HG03135 (cell line): ENCODE data around the gene PPARG.
"Not testable (repeated sequence)": the region's sequence is repeated elsewhere in the genome, so short reads cannot be mapped to it uniquely, and the experiment has no call there.

ENCODE experiments used
- ATAC-seq: cut with Tn5 transposase; IDR thresholded peaks from one replicate; pipeline ENCODE4 v1.9.1; 2021; ENCODE audit warnings: mild to moderate bottlenecking, moderate library complexity; ENCODE audit not compliant: unreplicated experiment

The PPARG gene

DNA sequence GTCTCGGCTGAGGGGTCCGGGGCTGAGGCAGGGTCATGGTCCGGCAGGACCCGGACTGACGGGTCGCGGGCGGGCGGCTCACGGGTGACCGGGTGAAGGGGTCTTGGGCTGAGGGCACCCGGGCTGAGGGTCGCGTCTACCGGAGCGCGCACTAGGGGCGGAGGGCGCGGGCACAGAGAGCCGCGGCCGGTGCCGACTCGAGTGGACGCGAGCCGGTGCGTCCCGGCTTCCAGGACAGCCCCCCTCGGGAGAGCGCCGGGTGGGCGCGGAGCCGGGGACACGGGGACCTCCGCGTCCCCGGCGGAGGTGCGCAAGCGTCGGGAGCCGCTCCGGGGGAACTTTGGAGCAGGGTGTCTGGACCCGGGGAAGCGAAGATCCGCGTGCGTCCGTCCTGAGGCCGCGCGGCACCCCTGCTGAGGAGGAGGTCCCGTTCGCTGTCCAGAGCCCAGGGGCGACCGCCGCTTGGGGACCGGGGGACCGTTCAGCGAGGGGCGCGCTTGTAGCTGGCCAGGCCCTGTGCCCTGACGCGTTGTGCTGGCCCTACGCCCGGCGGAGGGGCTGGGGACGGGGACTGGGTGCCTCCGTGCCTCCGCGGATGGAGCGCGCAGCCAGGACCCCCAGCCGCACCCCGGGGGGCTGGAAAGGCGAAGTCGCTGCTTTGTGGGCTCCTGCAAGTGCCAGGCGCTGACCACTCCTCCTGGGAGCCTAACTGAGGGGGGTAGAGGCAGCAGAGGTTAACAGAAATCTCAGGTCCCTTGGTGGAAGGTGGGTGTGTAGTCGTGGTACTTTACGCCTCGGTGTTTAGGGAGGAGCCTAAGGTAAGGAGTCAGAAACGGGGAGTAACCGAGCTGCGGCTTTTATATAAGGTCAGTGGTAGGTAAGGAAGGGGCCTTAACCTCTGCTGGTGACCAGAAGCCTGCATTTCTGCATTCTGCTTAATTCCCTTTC, at the start of gene PPARG:
Gene PPARG (plus strand): TSS at position 889 of the 948 bp plus-strand sequence. CDS start 90,642 bp downstream, outside the sequence.
- ATAC-seq: no peak

- ATAC-seq: no peak
Observed at GRCh38 chr3:12239301-12239700, 49.6 kb upstream of the PPARG start.

DNA sequence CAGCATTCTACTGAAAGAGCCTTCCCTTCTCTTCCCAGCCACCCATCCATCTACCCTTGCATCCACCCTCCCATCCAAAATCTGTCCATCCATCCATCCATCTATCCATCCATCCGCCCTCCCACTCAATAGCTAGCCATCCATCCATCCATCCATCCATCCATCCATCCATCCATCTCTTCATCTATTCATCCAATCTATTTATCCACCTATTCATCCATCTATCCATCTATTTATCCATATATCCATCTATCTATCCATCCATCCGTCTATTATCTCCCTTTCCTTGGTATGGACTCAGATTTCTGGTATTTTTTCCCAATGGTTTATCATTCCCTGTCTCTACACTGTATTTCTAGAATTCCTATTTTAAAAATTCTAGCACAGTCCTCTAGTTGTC, 46.1 kb upstream of the PPARG start:
- no peak for ATAC-seq

GRCh38 chr3:12246497-12247163, 42.2 kb upstream of the PPARG start:
- ATAC-seq: no peak

- no peak for ATAC-seq
Observed at GRCh38 chr3:12247411-12247810, 41.5 kb upstream of the PPARG start.

DNA sequence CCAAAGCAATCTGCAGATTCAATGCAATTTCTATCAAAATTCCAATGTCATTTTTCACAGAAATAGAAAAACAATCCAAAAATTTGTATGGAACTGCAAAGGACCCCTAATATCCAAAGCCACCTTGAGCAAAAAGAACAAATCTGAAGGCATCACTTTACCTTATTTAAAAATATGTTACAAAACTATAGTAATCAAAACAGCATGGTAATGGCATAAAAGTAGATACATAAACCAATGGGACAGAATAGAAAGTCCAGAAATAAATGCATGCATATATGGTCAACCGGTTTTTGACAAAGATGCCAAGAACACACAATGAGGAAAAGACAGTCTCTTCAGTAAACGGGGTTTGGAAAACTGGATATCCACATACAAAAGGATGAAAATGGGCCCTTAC, 39.4 kb upstream of the PPARG start:
- no peak for ATAC-seq

- ATAC-seq: no peak
Observed at GRCh38 chr3:12252889-12253288, 36.0 kb upstream of the PPARG start.

- no peak for ATAC-seq
Observed at GRCh38 chr3:12253516-12254343, 35.1 kb upstream of the PPARG start.

DNA sequence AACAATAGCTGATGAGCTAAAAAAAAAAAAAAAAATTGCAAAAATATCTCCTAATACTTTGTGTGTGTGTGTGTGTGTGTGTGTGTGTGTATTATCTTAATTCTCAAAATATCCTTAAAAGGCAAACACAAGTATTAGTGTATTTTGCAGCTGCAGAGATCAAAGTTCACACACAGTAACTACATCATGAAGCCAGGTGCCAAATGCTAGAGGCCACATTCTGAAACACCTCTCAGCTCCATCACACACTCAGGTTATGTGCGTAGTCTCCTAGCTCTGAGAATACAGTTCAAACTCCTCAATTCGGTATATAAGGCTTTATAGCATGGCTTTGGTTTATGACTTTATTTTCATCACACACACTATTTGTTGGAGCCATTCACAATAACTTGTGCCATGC, 33.5 kb upstream of the PPARG start:
- ATAC-seq: no peak

GRCh38 chr3:12258911-12259310, 30.0 kb upstream of the PPARG start:
- ATAC-seq: no peak

DNA sequence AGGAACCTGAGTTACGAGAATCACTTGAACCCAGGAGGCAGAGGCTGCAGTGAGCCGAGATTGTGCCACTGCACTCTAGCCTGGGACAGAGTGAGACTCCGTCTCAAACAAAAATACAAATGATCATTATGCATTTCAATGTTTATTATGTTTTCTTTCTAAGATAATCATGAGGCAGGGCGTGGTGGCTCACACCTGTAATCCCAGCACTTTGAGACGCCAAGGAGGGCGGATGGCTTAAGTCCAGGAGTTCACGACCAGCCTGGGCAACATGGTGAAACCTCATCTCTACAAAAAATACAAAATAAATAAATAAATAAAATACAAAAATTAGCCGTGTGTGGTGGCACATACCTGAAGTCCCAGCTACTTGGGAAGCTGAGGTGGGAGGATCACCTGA, 26.7 kb upstream of the PPARG start:
- ATAC-seq: not testable (repeated sequence)

GRCh38 chr3:12265508-12265907, 23.4 kb upstream of the PPARG start:
- no peak for ATAC-seq

DNA sequence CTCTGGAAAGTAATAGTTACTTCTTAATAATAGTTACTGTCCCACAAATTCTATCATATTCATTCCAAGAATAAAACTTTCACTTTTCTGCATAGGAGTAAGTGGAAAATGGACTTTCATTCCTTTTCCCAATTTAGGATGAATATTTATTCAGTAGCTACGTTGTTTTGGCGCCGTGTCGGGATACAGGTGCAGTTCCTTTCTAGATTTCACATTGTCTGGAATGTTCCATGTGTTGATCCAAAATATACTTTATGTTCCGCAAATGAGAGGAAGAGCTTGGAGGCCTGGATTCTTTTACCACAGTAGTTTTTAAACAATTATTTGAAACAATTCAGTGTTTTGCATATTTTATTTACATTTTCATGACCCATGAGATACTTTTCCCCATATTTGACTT, 22.8 kb upstream of the PPARG start:
- ATAC-seq: no peak

DNA sequence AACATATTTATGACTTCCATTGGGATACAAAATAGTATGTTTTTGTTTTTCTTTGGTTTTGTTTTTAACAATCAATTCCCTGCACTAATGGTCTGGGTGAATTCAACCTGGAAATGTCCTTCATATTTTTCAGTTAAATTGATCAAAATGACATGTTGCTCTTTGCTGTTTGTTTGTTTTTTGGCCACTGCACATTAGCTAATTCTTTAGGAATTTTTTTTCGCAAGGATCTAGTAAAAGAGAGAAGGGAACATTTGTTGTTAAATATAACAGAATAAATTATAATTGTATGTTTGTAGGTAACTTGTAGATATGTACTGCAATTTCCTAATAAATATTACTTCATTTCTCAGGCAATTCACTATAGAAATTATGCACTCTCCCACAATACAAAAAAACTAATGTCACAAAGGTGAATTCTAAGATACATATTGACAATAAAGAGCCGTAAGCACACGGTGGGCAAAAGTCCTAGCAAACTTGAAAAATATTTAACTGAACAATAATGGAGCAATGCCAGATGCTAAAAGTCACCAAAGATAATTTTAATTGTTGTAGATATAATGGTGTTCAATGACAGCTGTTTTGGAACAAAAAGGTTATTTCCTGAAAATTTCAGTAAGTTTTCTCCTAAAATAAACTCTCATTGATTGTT, 21.4 kb upstream of the PPARG start:
- ATAC-seq: no peak

DNA sequence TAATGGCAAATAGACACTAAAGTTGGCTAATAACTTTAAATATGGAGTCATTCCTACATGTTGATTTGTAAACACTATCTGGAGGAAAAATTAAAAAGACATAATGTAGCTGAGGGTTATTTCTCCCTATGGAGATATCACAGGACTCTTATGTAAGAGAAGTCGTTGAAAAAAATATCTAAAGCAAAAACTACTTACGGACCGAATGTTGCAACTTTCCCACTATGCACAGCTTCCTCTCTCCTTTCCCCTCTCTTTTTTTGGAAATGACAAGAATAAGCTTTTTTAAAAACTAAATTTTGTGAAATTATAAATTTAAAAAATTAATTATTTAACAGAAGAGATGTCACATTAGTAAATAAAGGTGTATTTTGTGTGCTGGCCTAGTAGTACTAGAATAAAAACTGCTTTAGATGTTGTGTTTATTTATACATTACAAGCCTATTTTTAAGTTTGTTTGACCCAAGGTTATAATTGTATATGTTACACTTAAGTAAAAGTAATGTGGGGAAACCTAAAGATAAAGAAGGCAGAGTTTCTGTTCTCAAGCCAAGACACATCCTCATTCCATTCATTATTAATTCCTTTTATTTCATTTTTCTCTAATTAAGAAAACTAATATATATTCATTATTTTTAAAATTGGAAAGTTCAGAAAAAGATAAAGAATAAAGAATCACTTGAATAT, 20.7 kb upstream of the PPARG start:
- ATAC-seq: no peak

DNA sequence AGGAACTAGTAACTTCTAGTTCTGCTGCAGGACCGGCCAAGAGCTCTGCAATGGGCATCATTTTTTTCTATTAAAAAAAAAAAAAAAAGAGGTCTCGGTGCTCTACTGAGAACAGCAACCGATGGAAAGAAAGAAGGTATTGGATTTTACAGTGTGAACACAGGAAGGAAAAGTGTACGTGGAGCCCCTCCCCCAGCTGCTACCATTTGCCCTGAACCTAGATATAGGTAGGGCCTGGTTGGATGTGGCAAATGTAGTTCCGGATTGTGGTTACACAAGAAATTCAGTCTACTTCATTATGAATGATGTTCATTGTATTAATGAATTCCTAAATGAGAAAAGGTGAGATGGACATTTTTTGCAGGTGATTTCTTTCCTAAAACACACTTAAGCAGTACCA, 17.9 kb upstream of the PPARG start:
- no peak for ATAC-seq

DNA sequence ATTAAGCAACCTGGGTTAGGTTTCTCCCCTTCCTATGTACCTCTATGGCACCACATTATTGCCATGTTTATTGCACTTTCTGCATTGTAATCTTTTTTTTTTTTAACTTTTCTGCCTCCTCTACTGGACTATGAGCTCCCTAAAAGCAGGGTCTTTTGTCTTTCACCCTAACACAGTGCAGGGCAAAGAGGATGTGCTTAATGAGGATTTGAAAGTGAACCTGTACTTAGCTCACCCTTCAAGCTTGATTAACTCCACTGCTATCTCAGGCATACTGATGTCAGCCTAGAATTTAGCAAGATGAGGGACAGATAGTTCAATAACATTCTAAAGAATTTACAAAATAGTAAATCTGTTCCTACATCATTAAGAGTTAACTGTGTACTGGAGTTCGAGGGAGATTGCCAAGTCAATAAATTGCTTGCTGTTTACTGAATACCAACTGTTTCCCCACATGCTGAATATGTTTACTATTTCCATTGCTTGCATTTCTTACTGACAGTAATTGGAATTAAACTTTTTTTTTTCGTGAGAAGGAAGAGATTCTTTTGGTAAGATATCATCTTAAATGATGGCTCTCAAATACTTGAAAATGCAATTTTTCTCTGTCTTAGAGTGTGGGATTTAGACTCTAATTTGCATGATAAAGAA, 15.7 kb upstream of the PPARG start:
- ATAC-seq: peak; percentile 85

- ATAC-seq: no peak
Observed at GRCh38 chr3:12275974-12276650, 12.8 kb upstream of the PPARG start.

DNA sequence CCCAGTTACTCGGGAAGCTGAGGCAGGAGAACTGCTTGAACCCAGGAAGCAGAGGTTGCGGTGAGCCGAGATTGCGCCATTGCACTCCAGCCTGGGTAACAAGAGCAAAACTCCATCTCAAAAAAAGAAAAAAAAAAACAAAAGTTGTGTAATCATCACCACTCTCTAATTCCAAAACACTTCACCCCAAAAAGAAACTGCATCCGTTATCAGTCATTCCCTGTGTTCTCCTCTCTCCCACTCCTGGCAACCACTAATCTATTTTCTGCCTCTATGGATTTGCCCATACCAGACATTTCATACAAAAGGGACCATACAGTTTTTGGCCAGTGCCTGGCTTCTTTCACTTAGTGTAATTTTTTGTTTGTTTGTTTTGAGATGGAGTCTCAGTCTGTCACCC, 12.0 kb upstream of the PPARG start:
- not testable (repeated sequence) for ATAC-seq
